Left ventricle myocardium inferior (tissue), 1 donor: ENCODE results near the gene FCGBP. TPM values are rescaled to one million over a fixed set of nuclear protein-coding genes. Genes with fewer than 3 reads are reported as not detected.

Experiments used
- DNase-seq: peaks from one replicate; pipeline ENCODE4 v3.0.0-alpha.2; 2020
- H3K27ac ChIP-seq: fragments of 200-600 bp; replicated peaks from 2 replicates; pipeline ENCODE4 v1.8.0; 2021
- H3K27me3 ChIP-seq: fragments of 200-600 bp; 2 replicates; pipeline ENCODE4 v1.8.0; 2021; ENCODE audit warnings: low read depth
- H3K36me3 ChIP-seq: fragments of 200-600 bp; 2 replicates; pipeline ENCODE4 v1.8.0; 2021
- H3K4me1 ChIP-seq: fragments of 200-600 bp; 2 replicates; pipeline ENCODE4 v1.8.0; 2021
- H3K4me3 ChIP-seq: fragments of 200-600 bp; 2 replicates; pipeline ENCODE4 v1.8.0; 2021; ENCODE audit warnings: mild to moderate bottlenecking, moderate library complexity
- H3K9me3 ChIP-seq: fragments of 200-600 bp; replicated peaks from 2 replicates; pipeline ENCODE4 v1.8.0; 2021
- intact Hi-C: fragments of 100-400 bp; cut with micrococcal nuclease; formaldehyde crosslinking; loops from one replicate; pipeline ENCODE4 v1.11.0; 2022
- total RNA-seq: library from RNA; stranded (reverse); fragmentation: NEBNext Ultra II Directional; extraction: Animal tissue kit (Norgen Biotek cat#: 25700); gene quantifications from one replicate; pipeline ENCODE4 v1.2.1, GENCODE V29; 2021
- TF ChIP-seq, protein P1 (sequence below): fragments of 200-600 bp; IDR thresholded peaks from 2 replicates; pipeline ENCODE4 v1.8.0; 2021; ENCODE audit warnings: antibody characterized with exemption, mild to moderate bottlenecking, borderline replicate concordance
- donor health status: DM: no; HTN: yes; CAD: no; lungs with severe emphysema.

The FCGBP gene
- total RNA-seq, 1 donor from 2014 or later: 4.1 TPM

DNA sequence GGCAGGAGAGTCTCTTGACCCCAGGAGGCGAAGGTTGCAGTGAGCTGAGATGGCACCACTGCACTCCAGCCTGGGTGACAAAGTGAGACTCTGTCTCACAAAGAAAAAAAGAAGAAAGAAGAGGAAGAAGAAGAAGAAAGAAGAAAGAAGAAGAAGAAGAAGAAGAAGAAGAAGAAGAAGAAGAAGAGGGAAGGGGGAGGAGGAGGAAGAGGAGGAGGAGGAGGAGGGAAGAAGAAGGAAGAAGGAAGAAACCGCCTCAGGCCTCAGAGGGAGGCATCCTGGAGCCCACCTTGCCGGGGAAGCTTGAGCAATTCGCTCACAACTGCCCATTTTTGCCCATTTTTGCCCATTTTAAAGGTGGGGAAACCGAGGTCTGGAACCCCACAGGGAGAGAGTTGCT, 9.5 kb downstream of the FCGBP start:
- H3K9me3 ChIP-seq: peaks cover 11% of the 10 kb centered on the region
- H3K36me3 ChIP-seq: no peaks in the 10 kb centered on the region
- no peak for DNase-seq
- TF ChIP-seq, protein P1, sequence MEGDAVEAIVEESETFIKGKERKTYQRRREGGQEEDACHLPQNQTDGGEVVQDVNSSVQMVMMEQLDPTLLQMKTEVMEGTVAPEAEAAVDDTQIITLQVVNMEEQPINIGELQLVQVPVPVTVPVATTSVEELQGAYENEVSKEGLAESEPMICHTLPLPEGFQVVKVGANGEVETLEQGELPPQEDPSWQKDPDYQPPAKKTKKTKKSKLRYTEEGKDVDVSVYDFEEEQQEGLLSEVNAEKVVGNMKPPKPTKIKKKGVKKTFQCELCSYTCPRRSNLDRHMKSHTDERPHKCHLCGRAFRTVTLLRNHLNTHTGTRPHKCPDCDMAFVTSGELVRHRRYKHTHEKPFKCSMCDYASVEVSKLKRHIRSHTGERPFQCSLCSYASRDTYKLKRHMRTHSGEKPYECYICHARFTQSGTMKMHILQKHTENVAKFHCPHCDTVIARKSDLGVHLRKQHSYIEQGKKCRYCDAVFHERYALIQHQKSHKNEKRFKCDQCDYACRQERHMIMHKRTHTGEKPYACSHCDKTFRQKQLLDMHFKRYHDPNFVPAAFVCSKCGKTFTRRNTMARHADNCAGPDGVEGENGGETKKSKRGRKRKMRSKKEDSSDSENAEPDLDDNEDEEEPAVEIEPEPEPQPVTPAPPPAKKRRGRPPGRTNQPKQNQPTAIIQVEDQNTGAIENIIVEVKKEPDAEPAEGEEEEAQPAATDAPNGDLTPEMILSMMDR: no peak
- no peak overlapping the region for H3K27ac ChIP-seq
- intact Hi-C loops: no loop called here
- no peaks in the 10 kb centered on the region for H3K4me1 ChIP-seq
- H3K4me3 ChIP-seq: no peak overlapping the region
- H3K27me3 ChIP-seq: no peaks in the 10 kb centered on the region

DNA sequence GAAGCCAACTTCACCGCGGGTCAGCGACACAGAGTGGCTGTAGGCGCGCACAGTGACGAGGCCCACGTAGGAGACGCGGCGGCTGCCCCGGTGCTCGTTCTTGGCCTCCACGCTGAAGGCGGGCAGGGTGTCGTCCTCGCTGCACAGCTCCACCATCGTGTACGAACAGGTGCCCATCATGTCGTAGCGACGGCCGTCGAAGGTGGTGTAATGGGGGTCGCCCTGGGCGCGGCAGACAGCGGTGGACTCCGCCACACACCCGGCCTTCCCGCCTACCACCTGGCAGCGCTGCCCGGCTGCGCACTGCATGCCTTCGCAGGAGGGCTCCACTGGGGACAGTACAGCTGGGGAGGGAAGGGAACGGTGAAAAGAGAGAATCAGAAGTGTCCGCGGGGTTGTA, 10.0 kb downstream of the FCGBP start:
- intact Hi-C loops: no loop called here
- H3K27ac ChIP-seq: no peak overlapping the region
- TF ChIP-seq, protein P1: no peak
- no peaks in the 10 kb centered on the region for H3K36me3 ChIP-seq
- no peaks in the 10 kb centered on the region for H3K27me3 ChIP-seq
- DNase-seq: no peak
- no peak overlapping the region for H3K4me3 ChIP-seq
- H3K4me1 ChIP-seq: no peaks in the 10 kb centered on the region
- H3K9me3 ChIP-seq: peaks cover 9% of the 10 kb centered on the region

DNA sequence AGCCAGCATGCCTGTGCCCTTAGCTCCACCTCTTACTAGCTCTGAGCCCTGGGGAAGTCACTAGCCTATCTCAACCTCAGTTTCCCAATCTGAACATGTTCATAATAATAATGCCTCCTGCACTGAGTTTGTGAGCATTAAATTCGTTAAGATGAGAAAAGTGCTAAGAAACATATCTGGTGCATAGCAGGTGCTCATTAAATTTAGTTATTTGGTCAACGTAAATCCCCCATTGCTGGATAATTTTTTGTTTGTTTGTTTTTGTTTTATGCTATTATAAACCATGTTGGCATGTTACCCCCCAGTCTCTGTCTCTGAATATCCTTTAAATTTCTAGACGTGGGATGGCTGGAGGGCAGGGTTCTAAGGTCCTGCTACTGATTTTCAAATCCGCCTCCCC, 10.6 kb downstream of the FCGBP start:
- DNase-seq: no peak
- Histone ChIP-seq H3K4me3 (no peak overlapping the region), H3K27me3 (no peaks in the 10 kb centered on the region), H3K9me3 (peaks cover 5% of the 10 kb centered on the region), H3K4me1 (no peaks in the 10 kb centered on the region), H3K27ac (no peak overlapping the region), H3K36me3 (no peaks in the 10 kb centered on the region)
- TF ChIP-seq, protein P1: no peak
- intact Hi-C loops: no loop called here

DNA sequence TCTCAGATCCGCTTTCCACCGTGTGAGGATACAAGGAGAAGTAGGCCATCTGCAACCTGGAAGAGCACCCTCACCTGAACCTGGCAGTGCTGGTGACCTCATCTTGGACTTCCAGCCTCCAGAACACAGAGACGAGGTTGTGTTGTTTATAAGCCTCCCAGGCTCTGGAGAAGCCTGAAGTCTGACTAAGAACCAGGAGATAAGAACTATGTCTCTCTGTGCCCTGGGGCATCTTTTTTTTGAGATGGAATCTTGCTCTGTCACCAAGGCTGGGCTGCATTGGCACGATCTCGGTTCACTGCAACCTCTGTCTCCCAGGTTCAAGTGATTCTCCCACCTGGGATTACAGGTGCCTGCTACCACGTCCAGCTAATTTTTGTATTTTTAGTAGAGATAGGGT, 14.5 kb downstream of the FCGBP start:
- Histone ChIP-seq H3K36me3 (no peaks in the 10 kb centered on the region), H3K9me3 (peaks cover 5% of the 10 kb centered on the region), H3K4me3 (no peak overlapping the region), H3K27ac (no peak overlapping the region), H3K4me1 (no peaks in the 10 kb centered on the region), H3K27me3 (peaks cover 26% of the 10 kb centered on the region)
- TF ChIP-seq, protein P1: no peak
- DNase-seq: no peak
- intact Hi-C loops: no loop called here

GRCh38 chr19:39918183-39918651, 16.2 kb downstream of the FCGBP start:
- Histone ChIP-seq H3K9me3 (peaks cover 5% of the 10 kb centered on the region), H3K27ac (no peak overlapping the region), H3K36me3 (no peaks in the 10 kb centered on the region), H3K4me1 (no peaks in the 10 kb centered on the region), H3K27me3 (peaks cover 43% of the 10 kb centered on the region), H3K4me3 (no peak overlapping the region)
- TF ChIP-seq, protein P1: no peak
- intact Hi-C loops: no loop called here
- DNase-seq: no peak
